Superior temporal gyrus (tissue), 1 donor: ENCODE measurements around the gene SAPCD1.

Source experiments
- DNase-seq: peaks from one replicate; pipeline ENCODE4 v3.0.0-alpha.2; 2016; ENCODE audit errors: extremely low spot score

Gene SAPCD1

DNA sequence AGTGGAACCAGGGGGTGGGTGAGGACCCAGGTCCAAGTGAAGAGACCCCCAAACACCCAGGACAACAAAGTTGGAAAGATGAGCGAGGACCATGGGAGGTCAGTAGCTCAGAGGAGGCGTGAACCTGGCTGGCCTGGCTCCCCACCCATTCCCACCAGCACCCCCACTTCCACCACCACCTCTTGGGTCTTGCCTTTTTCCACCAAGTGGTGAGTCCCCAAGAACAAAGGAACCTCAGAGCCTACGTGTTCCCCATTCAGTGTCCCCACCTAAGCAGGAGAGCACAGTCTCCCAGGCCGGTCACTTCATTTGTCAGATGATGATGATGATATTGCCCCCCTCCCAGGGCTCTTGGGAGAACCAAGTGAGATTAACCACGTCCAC is 15.2 kb downstream of the SAPCD1 start:
- no peak for DNase-seq

DNA sequence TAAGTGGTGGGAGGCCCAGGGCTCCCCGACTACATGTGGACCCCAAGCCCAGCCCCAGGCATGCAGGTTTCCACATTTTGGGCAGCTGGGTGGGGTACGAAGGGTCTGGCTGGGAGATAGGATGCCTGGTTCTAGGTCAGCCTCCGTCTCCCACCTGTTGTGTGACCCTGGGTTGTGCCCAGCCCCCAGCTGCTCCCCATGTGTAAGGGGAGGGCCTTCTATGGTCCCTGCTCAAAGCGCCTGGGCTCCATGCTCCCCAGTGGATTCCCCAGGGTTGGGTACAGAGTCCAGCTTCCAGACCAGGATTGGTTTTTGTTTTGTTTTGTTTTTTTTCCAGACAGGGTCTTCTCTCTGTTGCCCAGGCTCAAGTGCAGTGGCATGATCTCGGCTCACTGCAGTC is 15.7 kb downstream of the SAPCD1 start:
- no peak for DNase-seq

DNA sequence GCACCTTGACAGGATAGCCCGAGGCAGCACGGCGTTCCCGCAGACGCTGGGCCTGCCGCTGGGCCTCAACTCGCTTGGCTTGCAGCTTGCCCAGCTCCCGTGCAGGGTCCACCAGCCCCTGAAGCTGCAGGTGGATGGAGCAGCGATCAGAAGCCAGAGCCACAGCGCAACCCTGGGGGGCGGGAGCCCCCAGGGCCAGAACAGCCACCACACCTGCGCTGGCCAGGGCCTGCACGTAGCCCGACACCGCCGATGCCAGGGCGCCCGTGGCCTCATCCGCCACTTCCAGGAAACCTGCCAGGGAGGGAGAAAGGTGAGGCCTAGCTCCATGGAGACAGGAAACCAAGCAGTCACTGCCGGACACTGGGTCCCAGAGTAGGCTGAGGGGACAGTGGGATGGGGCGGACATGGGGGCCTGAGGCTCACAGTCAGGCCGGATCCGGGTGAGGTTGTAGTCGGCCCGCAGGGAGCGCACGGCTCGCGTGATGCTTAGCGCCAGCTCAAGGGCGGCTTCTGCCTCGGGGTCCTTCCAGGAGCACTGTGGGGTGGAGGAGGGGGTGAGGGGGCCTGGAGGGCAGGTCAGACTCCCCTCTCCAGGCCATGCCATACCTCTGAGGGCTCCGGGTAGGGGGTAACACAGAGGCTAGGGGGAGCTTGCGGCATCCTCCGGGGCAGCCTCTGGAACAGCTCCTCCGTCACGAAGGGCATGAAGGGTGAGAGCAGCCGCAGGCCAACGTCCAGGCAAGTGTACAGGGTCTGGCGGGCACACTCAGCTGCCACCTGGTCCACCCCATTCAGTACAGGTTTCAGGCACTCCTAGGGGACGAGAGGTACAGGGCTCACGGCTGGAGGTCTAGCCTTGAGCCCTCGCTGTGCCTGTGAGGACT is 16.8 kb downstream of the SAPCD1 start:
- DNase-seq: no peak

DNA sequence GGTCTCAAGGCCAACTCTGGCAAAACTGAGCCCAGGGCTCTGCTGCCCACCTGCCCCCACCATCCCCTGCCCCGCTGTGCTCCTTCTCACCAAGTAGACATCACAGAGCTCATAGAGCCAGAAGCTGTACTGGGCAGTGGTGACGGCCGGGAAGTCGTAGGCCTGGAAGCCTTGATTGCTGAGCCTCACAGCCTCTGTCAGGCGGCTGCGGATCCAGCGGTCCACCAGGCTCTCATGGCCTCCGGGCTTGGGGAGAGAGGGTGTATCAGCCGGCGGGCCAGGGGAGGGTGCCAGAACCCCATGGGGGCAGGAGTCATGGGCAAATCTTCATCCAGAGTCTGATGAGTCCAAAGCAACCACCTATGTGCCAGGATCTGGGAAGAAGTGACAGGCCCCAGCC is 17.5 kb downstream of the SAPCD1 start:
- no peak for DNase-seq

DNA sequence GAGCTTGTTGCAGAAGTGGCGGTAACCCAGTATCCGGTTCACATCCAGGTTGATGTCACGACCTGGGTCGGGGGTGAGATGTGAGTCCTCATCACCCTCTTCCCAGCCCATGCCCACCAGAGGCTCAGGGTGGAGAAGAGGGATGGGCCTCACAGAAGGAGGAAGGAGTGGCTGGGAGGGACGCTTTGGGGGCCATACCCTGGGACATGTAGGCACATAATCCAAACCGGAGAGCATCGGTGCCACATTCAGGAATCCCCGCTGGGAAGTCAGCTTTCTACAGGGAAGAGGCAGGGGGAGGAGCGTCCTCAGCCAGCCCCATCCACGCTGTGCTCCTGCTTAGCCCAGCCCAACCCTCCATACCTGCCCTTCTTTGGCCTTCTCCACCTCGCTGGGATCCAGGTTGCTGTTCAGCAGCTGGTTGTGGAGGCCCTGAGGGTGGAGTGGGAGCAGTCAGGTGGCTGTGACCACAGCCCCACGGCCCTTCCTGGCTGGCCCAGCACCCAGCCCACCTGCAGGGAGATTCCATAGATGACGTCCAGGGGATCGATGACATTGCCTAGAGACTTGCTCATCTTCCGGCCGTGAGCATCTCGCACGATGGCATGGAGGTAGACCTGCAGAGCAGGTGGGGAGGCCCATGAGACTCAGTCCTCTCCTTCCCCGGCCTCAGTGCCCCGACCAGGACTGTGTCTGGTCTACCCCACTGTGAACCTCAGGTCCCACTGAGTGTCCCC is 18.2 kb downstream of the SAPCD1 start:
- no peak for DNase-seq

DNA sequence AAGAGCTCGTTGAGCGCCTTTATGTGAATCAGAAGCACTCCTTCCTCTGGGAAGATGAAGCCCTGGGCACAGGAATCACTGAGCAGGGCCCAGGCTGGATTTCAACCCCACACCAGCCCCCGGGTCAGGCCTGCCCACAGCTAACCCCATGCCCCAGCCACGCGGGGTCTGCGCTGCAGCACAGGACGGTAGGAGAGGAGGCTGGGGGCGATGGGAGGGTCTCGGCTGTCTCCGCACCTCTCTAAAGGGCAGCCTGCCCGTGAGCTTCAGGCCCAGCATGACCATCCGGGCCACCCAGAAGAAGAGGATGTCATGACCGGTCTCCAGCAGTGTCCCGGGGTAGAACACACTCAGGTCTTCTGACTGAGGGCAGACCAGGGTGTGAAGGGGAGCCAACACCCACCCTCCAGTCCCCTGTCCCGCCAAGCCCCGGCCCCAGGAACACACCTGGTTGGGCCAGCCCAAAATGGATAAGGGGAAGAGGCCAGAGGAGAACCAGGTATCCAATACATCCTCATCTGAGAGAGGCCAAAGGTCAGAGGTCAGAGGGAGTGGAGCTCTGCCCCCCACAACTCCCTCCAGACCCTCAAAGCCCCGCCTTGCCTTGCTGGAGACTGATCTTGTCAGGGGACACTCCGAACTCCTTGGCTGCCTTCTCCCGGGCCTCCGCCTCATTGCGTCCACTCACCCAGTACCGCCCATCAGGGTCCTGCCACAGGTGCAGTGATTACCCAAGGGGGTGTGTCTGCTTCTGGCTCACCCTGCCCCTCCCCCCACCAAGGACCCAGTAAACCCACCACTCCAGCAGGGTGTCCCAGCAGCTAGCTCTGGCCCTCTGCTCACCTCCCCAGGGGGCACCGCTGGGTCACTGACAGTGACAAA is 19.0 kb downstream of the SAPCD1 start:
- DNase-seq: no peak

DNA sequence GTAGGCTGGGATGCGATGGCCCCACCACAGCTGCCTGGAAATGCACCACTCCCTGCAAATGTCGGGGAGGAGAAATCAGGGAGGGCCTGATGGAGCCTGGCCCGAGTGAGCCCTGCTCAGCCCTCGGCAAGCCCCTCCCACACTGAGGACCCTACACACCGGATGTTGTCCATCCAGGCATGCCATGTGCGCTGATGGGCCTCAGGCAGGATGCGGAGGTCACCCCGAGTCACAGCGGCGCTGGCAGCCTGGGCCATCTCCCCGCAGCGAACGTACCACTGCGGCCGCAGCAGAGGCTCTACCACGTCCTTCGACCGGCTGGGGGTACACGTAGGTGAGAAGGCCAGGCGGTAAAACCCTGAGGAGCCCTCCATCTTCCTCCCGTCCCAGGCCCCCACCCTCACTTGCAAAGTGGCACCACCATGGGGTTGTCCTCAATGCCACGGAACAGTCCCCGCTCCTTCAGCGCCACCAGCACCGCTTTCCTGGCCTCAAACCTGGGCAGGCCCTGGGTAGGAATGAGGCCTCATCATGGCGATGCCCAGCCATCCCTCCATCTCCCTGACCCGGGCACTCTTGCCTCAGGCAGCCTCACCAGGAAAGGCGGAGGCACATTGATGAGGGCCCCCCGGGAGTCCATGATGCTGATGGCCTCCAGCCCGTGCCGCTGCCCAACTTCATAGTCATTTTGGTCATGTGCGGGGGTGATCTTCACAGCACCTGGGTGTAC is 19.8 kb downstream of the SAPCD1 start:
- no peak for DNase-seq

DNA sequence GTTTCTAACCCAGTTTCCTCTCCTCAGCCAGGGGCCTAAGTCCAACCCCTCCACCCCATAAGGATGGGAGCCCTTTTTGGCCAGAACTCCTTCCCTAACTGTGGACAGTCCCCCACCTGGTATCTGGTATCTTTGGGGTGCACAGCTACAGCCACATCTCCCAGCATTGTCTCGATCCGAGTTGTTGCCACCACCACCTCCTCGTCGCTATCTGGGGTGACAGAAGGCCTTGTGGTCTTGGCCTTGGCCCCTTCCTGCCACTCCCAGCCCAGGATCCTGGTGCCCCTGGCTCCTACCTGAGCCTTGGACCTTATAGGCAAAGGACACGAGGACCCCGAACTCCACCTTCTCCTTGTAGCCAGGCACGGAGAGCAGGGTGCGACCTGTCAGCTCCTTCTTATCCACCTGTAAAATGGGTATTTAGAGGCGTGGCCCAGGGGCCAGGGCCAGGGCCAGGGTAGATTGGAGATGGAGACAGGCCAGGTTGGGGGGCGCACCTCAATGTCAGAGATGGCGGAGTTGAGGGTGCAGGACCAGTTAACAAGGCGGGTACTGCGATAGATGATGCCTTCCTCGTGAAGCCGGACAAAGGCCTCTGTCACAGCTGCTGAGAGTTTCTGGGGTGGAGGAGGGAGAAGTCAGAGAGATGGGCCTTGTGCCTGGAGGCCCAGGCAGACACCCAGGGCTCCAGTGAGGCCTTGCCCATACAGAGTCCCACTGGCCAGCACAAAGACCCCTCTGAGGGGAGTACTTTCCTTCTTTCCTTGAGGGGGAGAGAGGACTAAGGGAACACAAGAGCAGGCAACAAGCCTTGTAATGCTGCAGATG is 21.9 kb downstream of the SAPCD1 start:
- DNase-seq: no peak

DNA sequence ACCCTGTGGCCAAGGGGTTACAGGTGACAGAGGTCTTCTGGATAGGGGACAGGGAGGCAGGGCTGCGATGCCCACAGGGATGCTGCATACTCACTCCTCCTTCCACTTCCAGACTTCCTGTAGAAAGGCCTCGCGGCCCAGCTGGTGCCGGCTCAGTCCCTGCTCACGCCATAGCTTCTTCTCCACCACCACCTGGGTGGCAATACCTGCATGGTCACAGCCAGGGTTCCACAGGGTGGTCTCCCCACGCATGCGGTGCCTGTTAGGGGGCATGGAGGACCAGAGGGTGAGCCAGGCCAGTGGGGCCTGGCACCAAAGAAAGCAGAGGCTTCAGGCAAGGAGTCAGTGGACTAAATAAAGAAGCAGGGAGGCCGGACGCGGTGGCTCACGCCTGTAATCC is 23.0 kb downstream of the SAPCD1 start:
- no peak for DNase-seq

DNA sequence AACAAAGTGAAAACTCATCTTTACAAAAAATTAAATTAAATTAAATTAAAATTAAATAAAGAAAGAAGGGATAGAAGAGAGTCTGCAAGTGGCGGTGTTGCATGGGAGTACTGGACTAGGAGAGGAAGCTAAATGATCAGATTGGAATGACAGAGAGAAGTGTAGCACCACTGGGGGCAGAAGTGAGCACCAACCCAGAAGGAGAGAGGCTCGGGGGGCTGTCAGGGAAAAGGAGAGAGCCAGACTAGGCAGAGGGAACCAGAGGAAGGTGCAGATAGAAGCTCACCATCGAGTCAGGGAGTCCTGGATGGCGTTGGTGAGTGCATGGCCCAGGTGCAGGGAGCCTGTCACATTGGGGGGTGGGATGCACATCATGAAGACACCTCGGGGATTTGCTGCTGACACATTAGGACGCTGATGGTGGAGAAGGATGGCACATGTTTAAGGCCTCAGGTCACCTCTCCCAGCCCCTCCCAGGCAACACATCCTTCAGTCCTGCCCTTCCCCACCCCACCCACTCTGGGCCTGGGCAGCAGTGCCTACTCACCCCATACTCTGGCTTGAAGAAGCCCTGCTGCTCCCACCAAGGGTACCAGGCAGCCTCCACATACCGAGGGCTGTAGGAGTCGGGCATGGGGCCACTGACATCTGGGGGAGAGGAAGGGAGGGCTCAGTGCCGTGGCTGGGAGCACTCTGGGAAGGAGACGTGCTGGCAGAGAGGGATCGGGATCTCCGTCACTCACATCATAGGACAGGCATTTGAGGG is 29.1 kb downstream of the SAPCD1 start:
- peak; percentile 55 for DNase-seq

DNA sequence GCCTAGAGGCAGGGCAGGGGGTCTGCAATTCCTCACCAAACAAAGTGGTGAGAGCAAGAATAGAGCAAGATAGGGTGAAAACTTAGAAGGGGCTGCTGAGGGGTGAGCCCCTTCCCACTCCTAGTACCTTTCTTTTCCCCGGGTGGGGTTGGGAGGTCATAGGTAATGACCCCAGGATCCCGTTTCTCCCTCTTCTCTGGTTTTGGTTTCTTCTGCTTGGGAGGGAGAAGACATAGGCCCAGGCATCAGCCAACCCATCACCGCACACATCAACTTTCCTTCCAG is 29.6 kb downstream of the SAPCD1 start:
- no peak for DNase-seq

DNA sequence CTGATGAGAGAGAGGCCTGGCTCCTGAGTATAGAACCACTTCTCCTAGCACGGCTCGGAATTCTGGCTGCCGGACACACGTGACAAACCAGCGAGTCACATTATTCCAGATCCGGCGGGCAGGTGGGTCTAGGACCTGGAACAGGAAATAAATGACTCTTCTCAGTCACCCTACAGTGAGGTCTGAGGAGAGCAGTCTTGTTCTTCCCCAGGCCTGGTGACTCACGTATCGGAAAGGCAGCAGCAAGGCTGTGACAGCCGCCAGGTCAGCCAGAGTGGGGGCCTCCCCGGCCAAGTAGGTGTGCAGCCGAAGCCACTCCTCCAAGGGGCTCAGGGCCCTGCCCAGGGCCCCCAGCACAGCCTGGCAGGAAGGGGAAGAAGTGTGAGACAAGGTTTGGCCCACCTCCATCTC is 30.3 kb downstream of the SAPCD1 start:
- DNase-seq: no peak

DNA sequence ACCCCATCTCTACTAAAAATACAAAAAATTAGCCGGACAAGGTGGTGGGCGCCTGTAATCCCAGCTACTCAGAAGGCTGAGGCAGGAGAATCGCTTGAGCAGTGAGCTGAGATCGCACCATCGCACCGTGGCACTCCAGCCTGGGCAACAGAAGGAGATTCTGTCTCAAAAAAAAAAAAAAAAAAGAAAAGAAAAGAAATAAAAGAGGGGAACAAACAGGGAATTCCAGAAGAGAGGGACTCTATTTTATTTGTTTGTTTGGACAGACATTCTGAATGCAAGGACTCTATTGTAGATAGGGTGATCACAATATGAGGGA is 31.4 kb downstream of the SAPCD1 start:
- peak; percentile 23 for DNase-seq

DNA sequence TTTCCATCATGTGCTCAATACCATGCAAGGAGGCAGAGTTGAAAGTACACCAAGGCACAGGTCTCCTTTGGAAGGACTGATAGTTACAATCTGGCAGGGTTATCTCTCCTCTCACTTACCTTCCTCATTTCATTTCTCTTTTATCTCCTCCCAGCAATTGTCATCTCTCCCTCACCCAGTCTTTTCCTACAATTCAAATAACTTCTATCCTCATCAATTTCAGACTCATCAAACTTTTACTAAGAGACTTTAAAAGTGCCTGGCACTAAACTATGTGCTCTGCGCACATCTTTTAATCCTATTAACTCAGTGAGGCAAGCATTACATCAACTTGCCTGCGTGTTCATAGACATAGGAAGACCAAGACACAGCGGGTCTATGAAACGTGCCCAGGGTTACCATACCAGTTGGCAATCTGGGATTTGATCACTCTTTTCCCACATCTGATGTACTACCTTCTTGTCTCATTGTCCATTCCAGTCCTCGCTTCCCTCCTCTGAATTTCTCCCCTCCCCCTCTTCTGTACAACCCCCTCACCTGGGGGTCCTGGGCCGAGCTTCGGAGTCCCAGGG is 31.9 kb downstream of the SAPCD1 start:
- peak; percentile 47 for DNase-seq

DNA sequence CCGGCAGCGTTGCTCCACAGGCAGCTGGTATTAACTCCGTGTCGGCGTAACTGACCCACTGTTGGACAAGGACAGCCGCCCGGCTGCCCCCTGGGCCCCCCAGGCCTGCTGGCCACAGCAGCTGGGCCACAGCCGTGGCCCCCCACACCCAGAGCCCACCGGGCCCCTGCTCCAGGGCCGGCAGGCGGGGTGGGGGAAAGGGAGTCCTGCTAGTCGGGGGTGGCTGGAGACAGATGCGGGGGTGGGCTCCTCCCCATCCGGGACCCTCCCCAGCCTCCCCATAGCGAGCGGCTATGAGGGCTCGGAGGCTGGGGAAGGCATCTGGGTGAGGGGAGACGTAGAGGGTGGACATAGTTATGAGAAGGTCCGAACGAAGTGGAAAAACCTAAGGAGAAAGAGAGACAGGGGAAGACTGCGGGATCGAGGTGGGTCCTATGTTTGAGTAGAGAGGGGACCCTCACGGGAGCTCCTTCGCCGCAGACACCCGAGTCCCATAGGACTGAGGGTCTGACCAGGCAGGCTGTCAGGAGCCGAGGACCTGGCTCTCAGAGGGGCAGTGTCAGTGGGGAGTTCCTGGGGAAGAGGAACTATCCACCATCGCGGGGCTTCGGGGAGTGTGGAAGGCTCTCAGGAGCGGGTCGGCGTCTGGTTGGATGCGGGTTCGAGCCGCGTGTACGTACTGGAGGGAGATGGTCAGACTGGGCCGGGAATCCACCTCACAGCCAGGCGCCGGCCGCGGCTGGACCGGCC is 32.6 kb downstream of the SAPCD1 start:
- DNase-seq: peak; percentile 37

DNA sequence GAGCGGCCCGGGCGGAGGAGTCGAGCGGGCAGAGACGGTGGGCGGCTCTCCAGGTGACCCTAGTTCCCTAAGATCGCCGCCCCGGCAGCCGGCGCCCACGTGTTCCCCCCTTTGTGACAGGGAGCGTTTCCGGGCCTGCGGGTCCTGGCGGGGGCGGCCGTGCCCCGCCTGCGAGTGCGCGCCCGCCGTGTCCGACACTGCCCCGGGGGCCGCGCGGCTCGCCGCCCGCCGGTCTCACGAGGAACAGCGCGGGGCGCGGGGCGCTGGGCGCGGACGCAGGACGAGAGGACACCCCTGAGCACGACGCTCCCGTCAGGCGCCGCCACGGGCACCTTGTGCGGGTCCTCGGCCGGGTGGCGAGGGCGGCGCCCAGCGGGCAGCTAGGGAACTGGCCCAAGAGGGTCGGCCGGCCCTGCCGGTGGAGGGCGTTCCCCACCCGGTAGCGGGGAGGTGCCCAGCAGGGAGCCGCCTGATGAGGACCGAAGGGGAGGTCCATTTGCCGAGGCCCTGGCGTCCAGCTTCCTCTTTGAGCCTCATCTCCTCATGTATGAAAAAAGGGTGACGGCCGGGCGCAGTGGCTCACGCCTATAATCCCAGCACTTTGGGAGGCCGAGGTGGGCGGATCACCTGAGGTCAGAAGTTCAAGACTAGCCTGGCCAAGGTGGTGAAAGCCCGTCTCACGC is 33.3 kb downstream of the SAPCD1 start, which contains the start of gene VARS1:
Gene VARS1 (minus strand): TSS at position 137 of the 683 bp plus-strand sequence. CDS start 535 bp downstream, outside the sequence.
- DNase-seq: peak; percentile 83

DNA sequence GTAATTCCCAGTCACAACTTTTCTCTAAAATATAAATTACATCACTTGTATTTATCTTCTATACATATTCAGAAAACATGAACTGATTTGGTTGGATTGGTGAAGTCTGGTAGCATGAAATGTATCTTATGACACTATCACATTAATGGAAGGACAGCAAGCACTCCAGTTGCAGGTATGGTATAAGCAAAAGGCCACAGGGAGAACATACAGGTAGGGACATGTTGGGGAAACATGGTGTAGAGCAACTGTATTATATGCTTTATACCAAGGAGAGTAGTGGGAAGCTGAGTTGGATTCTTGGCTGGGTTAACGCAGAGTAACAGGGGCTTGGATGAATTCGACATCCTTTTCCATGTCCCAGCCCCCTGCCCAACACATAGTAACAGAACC is 34.5 kb downstream of the SAPCD1 start:
- no peak for DNase-seq

DNA sequence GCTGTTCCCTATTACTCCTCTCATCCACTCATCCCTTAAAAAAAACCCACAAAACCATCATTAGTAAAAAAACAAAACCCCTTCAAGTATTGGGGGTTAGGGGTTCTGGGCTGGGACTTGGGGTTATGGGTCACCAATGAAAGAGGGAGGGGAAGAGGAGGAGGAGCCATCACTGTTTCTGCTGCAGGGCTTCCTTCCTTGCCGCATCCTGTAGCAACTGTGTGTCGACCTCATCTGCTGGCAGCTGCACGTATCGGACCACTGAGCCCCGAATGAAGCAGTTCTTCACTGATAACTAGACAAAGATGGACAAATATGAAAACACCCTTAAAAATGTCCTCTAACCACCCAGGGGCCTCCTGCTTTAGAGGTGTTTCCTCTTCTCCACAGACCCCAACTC is 35.1 kb downstream of the SAPCD1 start:
- no peak for DNase-seq
